ENCODE data around the gene OR6Y1. TPM values are rescaled to one million over a fixed set of nuclear protein-coding genes. Genes with fewer than 3 reads are reported as not detected.

The OR6Y1 gene
- total RNA-seq, 2 donors from 2014 or later = not detected

DNA sequence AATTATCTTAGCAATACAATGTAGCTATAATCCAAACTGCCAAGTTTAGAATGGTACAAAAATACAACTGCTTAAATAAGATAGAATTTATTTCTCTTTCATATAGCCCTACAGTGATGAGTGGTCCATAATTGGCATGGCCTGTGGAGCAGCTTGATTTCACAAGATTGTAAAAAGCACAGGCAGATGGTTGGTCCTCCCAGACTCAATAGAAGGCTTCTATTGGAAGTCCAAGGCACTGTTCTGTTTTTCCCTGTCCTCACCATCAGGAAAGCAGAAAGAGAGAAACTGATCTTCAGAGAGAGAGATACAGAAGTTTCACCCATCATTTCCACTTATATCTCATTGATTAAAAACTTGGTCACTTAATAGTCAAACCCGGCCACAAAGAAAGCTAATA, 18.0 kb upstream of the OR6Y1 start:
- no peak overlapping the region for H3K4me3 Mint-ChIP-seq
- Histone ChIP-seq H3K27ac (ENCODE audit: low read depth, low read length) (no peak overlapping the region), H3K4me3 (ENCODE audit: low read length) (no peak overlapping the region), H3K4me1 (ENCODE audit: control insufficient read depth, insufficient read depth, low read length) (no peaks in the 10 kb centered on the region), H3K36me3 (ENCODE audit: control insufficient read depth, insufficient read depth, low read length) (no peaks in the 10 kb centered on the region), H3K27me3 (ENCODE audit: control insufficient read depth, insufficient read depth, low read length, poor library complexity, severe bottlenecking) (no peaks in the 10 kb centered on the region), H3K9me3 (ENCODE audit: control insufficient read depth, low read length) (no peaks in the 10 kb centered on the region), H3K9ac (ENCODE audit: extremely low read depth, low read length, poor library complexity, severe bottlenecking) (no peak overlapping the region)
- H3K27ac Mint-ChIP-seq = no peak overlapping the region
- DNase-seq = no peak
- no peak for TF ChIP-seq CTCF (conservative IDR thresholded peaks at IDR 0.05)
- WGBS, 2 experiments (ENCODE audit: insufficient coverage in 1 of 2, insufficient read length in 1 of 2) = 94% methylated on average over 1 of the region's 1 CpG; no CpG with 5 or more reads in 1 of the 2 experiments
- no peaks in the 10 kb centered on the region for H3K4me1 Mint-ChIP-seq
- no peaks in the 10 kb centered on the region for H3K27me3 Mint-ChIP-seq (ENCODE audit: insufficient read depth)
- no peaks in the 10 kb centered on the region for H3K9me3 Mint-ChIP-seq
- H3K36me3 Mint-ChIP-seq (ENCODE audit: low read depth) = no peaks in the 10 kb centered on the region

GRCh38 chr1:158570480-158570879, 16.3 kb upstream of the OR6Y1 start, which contains the start of gene OR6P1:
Gene OR6P1 (minus strand): TSS chr1:158570580. CDS start chr1:158563604, 6,976 bp downstream.
- DNase-seq = no peak
- no peaks in the 10 kb centered on the region for H3K9me3 ChIP-seq (ENCODE audit: control insufficient read depth, low read length)
- H3K27me3 Mint-ChIP-seq (ENCODE audit: insufficient read depth) = no peaks in the 10 kb centered on the region
- H3K4me3 ChIP-seq (ENCODE audit: low read length) = no peak within 1 kb of the TSS
- no peaks in the 10 kb centered on the region for H3K36me3 Mint-ChIP-seq (ENCODE audit: low read depth)
- no peaks in the 10 kb centered on the region for H3K36me3 ChIP-seq (ENCODE audit: control insufficient read depth, insufficient read depth, low read length)
- 88 to 90% methylated on average over 1 to 3 of the region's 3 CpGs for WGBS, 2 experiments (ENCODE audit: insufficient coverage in 1 of 2, insufficient read length in 1 of 2)
- H3K4me1 Mint-ChIP-seq = no peaks in the 10 kb centered on the region
- H3K9me3 Mint-ChIP-seq = no peaks in the 10 kb centered on the region
- no peaks in the 10 kb centered on the region for H3K4me1 ChIP-seq (ENCODE audit: control insufficient read depth, insufficient read depth, low read length)
- no peak within 1 kb of the TSS for H3K27ac ChIP-seq (ENCODE audit: low read depth, low read length)
- H3K9ac ChIP-seq (ENCODE audit: extremely low read depth, low read length, poor library complexity, severe bottlenecking) = no peak within 1 kb of the TSS
- no peak for TF ChIP-seq CTCF (conservative IDR thresholded peaks at IDR 0.05)
- no peak within 1 kb of the TSS for H3K4me3 Mint-ChIP-seq
- no peak within 1 kb of the TSS for H3K27ac Mint-ChIP-seq
- H3K27me3 ChIP-seq (ENCODE audit: control insufficient read depth, insufficient read depth, low read length, poor library complexity, severe bottlenecking) = no peaks in the 10 kb centered on the region

GRCh38 chr1:158564608-158565007, 10.4 kb upstream of the OR6Y1 start:
- no peaks in the 10 kb centered on the region for H3K9me3 ChIP-seq (ENCODE audit: control insufficient read depth, low read length)
- H3K9ac ChIP-seq (ENCODE audit: extremely low read depth, low read length, poor library complexity, severe bottlenecking) = no peak overlapping the region
- TF ChIP-seq CTCF (conservative IDR thresholded peaks at IDR 0.05) = no peak
- Mint-ChIP-seq H3K36me3 (ENCODE audit: low read depth) (no peaks in the 10 kb centered on the region), H3K4me1 (no peaks in the 10 kb centered on the region), H3K27me3 (ENCODE audit: insufficient read depth) (peaks cover 2% of the 10 kb centered on the region), H3K9me3 (no peaks in the 10 kb centered on the region), H3K4me3 (no peak overlapping the region), H3K27ac (no peak overlapping the region)
- WGBS, 2 experiments (ENCODE audit: insufficient coverage in 1 of 2, insufficient read length in 1 of 2) = 88 to 100% methylated on average over 1 to 2 of the region's 2 CpGs
- H3K4me3 ChIP-seq (ENCODE audit: low read length) = no peak overlapping the region
- no peaks in the 10 kb centered on the region for H3K36me3 ChIP-seq (ENCODE audit: control insufficient read depth, insufficient read depth, low read length)
- H3K4me1 ChIP-seq (ENCODE audit: control insufficient read depth, insufficient read depth, low read length) = no peaks in the 10 kb centered on the region
- DNase-seq = no peak
- H3K27me3 ChIP-seq (ENCODE audit: control insufficient read depth, insufficient read depth, low read length, poor library complexity, severe bottlenecking) = no peaks in the 10 kb centered on the region
- H3K27ac ChIP-seq (ENCODE audit: low read depth, low read length) = no peak overlapping the region

Measured in endodermal cell (in vitro differentiated cells).